HG02852 (cell line): Measurements from ENCODE around the gene CALD1.

Source experiments
- ATAC-seq: cut with Tn5 transposase; IDR thresholded peaks from one replicate; pipeline ENCODE4 v1.9.1; 2021; ENCODE audit warnings: mild to moderate bottlenecking, moderate library complexity; ENCODE audit not compliant: unreplicated experiment

Gene CALD1

GRCh38 chr7:134820778-134821177, 41.3 kb downstream of the CALD1 start:
- no peak for ATAC-seq

GRCh38 chr7:134823400-134823799, 44.0 kb downstream of the CALD1 start:
- no peak for ATAC-seq

- ATAC-seq: no peak
These were observed 46.2 kb downstream of the CALD1 start for GRCh38 chr7:134825666-134826065.

- no peak for ATAC-seq
These were observed 46.7 kb downstream of the CALD1 start for GRCh38 chr7:134826105-134826504.

- no peak for ATAC-seq
These were observed 48.0 kb downstream of the CALD1 start for GRCh38 chr7:134827436-134827835.

- no peak for ATAC-seq
These were observed 48.5 kb downstream of the CALD1 start for GRCh38 chr7:134827889-134828288.

GRCh38 chr7:134828361-134828760, 48.9 kb downstream of the CALD1 start:
- no peak for ATAC-seq

GRCh38 chr7:134829380-134829986, 50.0 kb downstream of the CALD1 start:
- no peak for ATAC-seq

GRCh38 chr7:134831862-134832261, 52.4 kb downstream of the CALD1 start:
- ATAC-seq: no peak

GRCh38 chr7:134832367-134832766, 52.9 kb downstream of the CALD1 start:
- no peak for ATAC-seq

GRCh38 chr7:134834689-134835462, 55.4 kb downstream of the CALD1 start:
- no peak for ATAC-seq

- no peak for ATAC-seq
These were observed 56.0 kb downstream of the CALD1 start for GRCh38 chr7:134835463-134835823.

GRCh38 chr7:134836447-134836846, 57.0 kb downstream of the CALD1 start:
- ATAC-seq: no peak

GRCh38 chr7:134839298-134839697, 59.9 kb downstream of the CALD1 start:
- no peak for ATAC-seq

GRCh38 chr7:134842062-134842461, 62.6 kb downstream of the CALD1 start:
- no peak for ATAC-seq

- ATAC-seq: no peak
These were observed 63.5 kb downstream of the CALD1 start for GRCh38 chr7:134842886-134843430.

- ATAC-seq: no peak
These were observed 64.8 kb downstream of the CALD1 start for GRCh38 chr7:134844200-134844599.

GRCh38 chr7:134845461-134845860, 66.0 kb downstream of the CALD1 start:
- ATAC-seq: no peak

GRCh38 chr7:134847851-134848588, 68.6 kb downstream of the CALD1 start:
- ATAC-seq: no peak

- no peak for ATAC-seq
These were observed 70.6 kb downstream of the CALD1 start for GRCh38 chr7:134850066-134850465.

- ATAC-seq: no peak
These were observed 71.7 kb downstream of the CALD1 start for GRCh38 chr7:134851141-134851540.

GRCh38 chr7:134852625-134853024, 73.2 kb downstream of the CALD1 start:
- ATAC-seq: no peak
